Activated CD4-positive, alpha-beta T cell treated with anti-CD3 and anti-CD28 coated beads, Interleukin-10, Interleukin-2, amounts not matched to agents 100 ng/mL and 50 ng/mL, durations not matched to agents 16 hours and 8 hours (primary cell): Measurements from ENCODE around the gene MXRA8.

Experiments
- DNase-seq: peaks from one replicate; pipeline ENCODE4 v3.0.0-alpha.2; 2020

Gene MXRA8

GRCh38 chr1:1365875-1366698 is 7.7 kb upstream of the MXRA8 start:
- no peak for DNase-seq

GRCh38 chr1:1364266-1364665 is 5.9 kb upstream of the MXRA8 start:
- no peak for DNase-seq

- DNase-seq: no peak
Measured at GRCh38 chr1:1361982-1362423, 3.6 kb upstream of the MXRA8 start.

GRCh38 chr1:1361233-1361981 is 3.1 kb upstream of the MXRA8 start:
- DNase-seq: no peak

- DNase-seq: no peak
Measured at GRCh38 chr1:1360506-1361169, 2.3 kb upstream of the MXRA8 start.

- DNase-seq: no peak
Measured at GRCh38 chr1:1359664-1360468, 1.5 kb upstream of the MXRA8 start.

GRCh38 chr1:1359308-1359663 is 931 bp upstream of the MXRA8 start:
- no peak for DNase-seq

GRCh38 chr1:1357871-1358432 is 403 bp downstream of the MXRA8 start:
- no peak for DNase-seq

GRCh38 chr1:1356796-1357401 is 1.5 kb downstream of the MXRA8 start:
- DNase-seq: no peak

- DNase-seq: no peak
Measured at GRCh38 chr1:1356166-1356795, 2.1 kb downstream of the MXRA8 start.

- no peak for DNase-seq
Measured at GRCh38 chr1:1355416-1355815, 2.9 kb downstream of the MXRA8 start.

- DNase-seq: no peak
Measured at GRCh38 chr1:1354271-1355247, 3.8 kb downstream of the MXRA8 start.

- DNase-seq: no peak
Measured at GRCh38 chr1:1353389-1354151, 4.8 kb downstream of the MXRA8 start.

- DNase-seq: no peak
Measured at GRCh38 chr1:1352786-1353388, 5.5 kb downstream of the MXRA8 start.

GRCh38 chr1:1351511-1352427 is 6.6 kb downstream of the MXRA8 start:
- no peak for DNase-seq

- peak; percentile 72 for DNase-seq
Measured at GRCh38 chr1:1349256-1350012, 8.9 kb downstream of the MXRA8 start, which contains the start of gene DVL1. TSS of gene DVL1 (minus strand) at chr1:1349418. CDS start at chr1:1349065, 353 bp downstream.
